Mucosa of rectum (tissue), 2 donors: ENCODE results near the gene NUDT16.
"Not testable (repeated sequence)": the region's sequence is repeated elsewhere in the genome, so short reads cannot be mapped to it uniquely, and the experiment has no call there.

ENCODE experiments used
- H3K27ac ChIP-seq, 2 donors: one replicate each; pipeline ENCODE4 v1.7.0; 2013; ENCODE audit warnings: inconsistent platforms in 2 of 2, low read depth in 2 of 2, low read length in 2 of 2
- H3K27me3 ChIP-seq, 2 donors: one replicate each; pipeline ENCODE4 v1.7.0; 2013; ENCODE audit warnings: low read length in 2 of 2; ENCODE audit not compliant: control insufficient read depth in 2 of 2, insufficient read depth in 2 of 2
- H3K36me3 ChIP-seq, 2 donors: one replicate each; pipeline ENCODE4 v1.7.0; 2013; ENCODE audit warnings: low read length in 2 of 2; ENCODE audit not compliant: control insufficient read depth in 2 of 2, insufficient read depth in 2 of 2
- H3K4me1 ChIP-seq, 2 donors: one replicate each; pipeline ENCODE4 v1.7.0; 2013; ENCODE audit warnings: low read length in 2 of 2, mild to moderate bottlenecking in 1 of 2; ENCODE audit not compliant: control insufficient read depth in 2 of 2, insufficient read depth in 2 of 2
- H3K4me3 ChIP-seq, 2 donors: one replicate each; pipeline ENCODE4 v1.7.0; 2013; ENCODE audit warnings: low read length in 2 of 2
- H3K9ac ChIP-seq, 2 donors: one replicate each; pipeline ENCODE4 v1.7.0; 2013; ENCODE audit warnings: low read length in 2 of 2, low read depth in 1 of 2, mild to moderate bottlenecking in 1 of 2
- H3K9me3 ChIP-seq, 2 donors: one replicate each; pipeline ENCODE4 v1.7.0; 2013; ENCODE audit warnings: low read length in 2 of 2; ENCODE audit not compliant: control insufficient read depth in 2 of 2
- donor health status: healthy.
- donor health status: Normal muscosa, but diverticular disease.

Gene NUDT16

GRCh38 chr3:131380821-131381444 lies 641 bp upstream of the NUDT16 start:
- not testable (repeated sequence) for H3K9me3 ChIP-seq, H3K27me3 ChIP-seq
- Histone ChIP-seq H3K4me1 (peaks cover 22 to 26% of the 10 kb centered on the region in 2 donors), H3K9ac (peak overlapping the region; percentile 84 to 91), H3K4me3 (peak overlapping the region; percentile 88 to 93), H3K27ac (peak overlapping the region; percentile 94 to 98), H3K36me3 (peaks cover 5 to 12% of the 10 kb centered on the region in 2 donors)

GRCh38 chr3:131386429-131387165 lies 5.0 kb downstream of the NUDT16 start:
- H3K4me1 ChIP-seq = peaks cover 40 to 41% of the 10 kb centered on the region in 2 donors

GRCh38 chr3:131387796-131388489 lies 6.4 kb downstream of the NUDT16 start:
- Histone ChIP-seq H3K4me3 (no peak overlapping the region), H3K27ac (peak overlapping the region; percentile 77 to 85), H3K36me3 (peaks cover 5 to 12% of the 10 kb centered on the region in 2 donors), H3K9ac (no peak overlapping the region), H3K9me3 (no peaks in the 10 kb centered on the region), H3K4me1 (peaks cover 31 to 32% of the 10 kb centered on the region in 2 donors), H3K27me3 (no peaks in the 10 kb centered on the region)

More at GRCh38 chr3:131386429-131387165, 5.0 kb downstream of the NUDT16 start:
- Histone ChIP-seq H3K9me3 (no peaks in the 10 kb centered on the region), H3K27me3 (no peaks in the 10 kb centered on the region), H3K9ac (peak overlapping the region in 1 of 2 donors; percentile 55), H3K27ac (peak overlapping the region; percentile 77 to 85), H3K36me3 (peaks cover 5 to 12% of the 10 kb centered on the region in 2 donors), H3K4me3 (peak overlapping the region; percentile 26 to 42)

- Histone ChIP-seq H3K9ac (no peak overlapping the region), H3K27me3 (no peaks in the 10 kb centered on the region), H3K4me3 (no peak overlapping the region), H3K27ac (no peak overlapping the region), H3K36me3 (peaks cover 3 to 9% of the 10 kb centered on the region in 2 donors), H3K4me1 (peaks cover 30 to 31% of the 10 kb centered on the region in 2 donors), H3K9me3 (no peaks in the 10 kb centered on the region)
Measured at GRCh38 chr3:131388490-131388799, 6.9 kb downstream of the NUDT16 start.

GRCh38 chr3:131390331-131390730 lies 8.8 kb downstream of the NUDT16 start:
- Histone ChIP-seq H3K27me3 (no peaks in the 10 kb centered on the region), H3K36me3 (no peaks in the 10 kb centered on the region), H3K4me1 (peaks cover 23 to 24% of the 10 kb centered on the region in 2 donors), H3K27ac (no peak overlapping the region), H3K4me3 (no peak overlapping the region), H3K9ac (no peak overlapping the region), H3K9me3 (no peaks in the 10 kb centered on the region)

- H3K27ac ChIP-seq = no peak overlapping the region
- H3K27me3 ChIP-seq = no peaks in the 10 kb centered on the region
- H3K9me3 ChIP-seq = no peaks in the 10 kb centered on the region
- H3K4me3 ChIP-seq = no peak overlapping the region
- no peaks in the 10 kb centered on the region for H3K36me3 ChIP-seq
- no peak overlapping the region for H3K9ac ChIP-seq
- no peaks in the 10 kb centered on the region for H3K4me1 ChIP-seq
Measured at GRCh38 chr3:131393051-131393450, 11.5 kb downstream of the NUDT16 start.

GRCh38 chr3:131393868-131394267 lies 12.3 kb downstream of the NUDT16 start:
- Histone ChIP-seq H3K4me3 (no peak overlapping the region), H3K9ac (no peak overlapping the region), H3K9me3 (no peaks in the 10 kb centered on the region), H3K27me3 (no peaks in the 10 kb centered on the region), H3K36me3 (no peaks in the 10 kb centered on the region), H3K4me1 (no peaks in the 10 kb centered on the region), H3K27ac (no peak overlapping the region)

- Histone ChIP-seq H3K36me3 (no peaks in the 10 kb centered on the region), H3K27ac (no peak overlapping the region), H3K9ac (no peak overlapping the region), H3K9me3 (no peaks in the 10 kb centered on the region), H3K4me1 (no peaks in the 10 kb centered on the region), H3K4me3 (no peak overlapping the region), H3K27me3 (no peaks in the 10 kb centered on the region)
Measured at GRCh38 chr3:131394400-131394799, 12.8 kb downstream of the NUDT16 start.

- Histone ChIP-seq H3K4me1 (no peaks in the 10 kb centered on the region), H3K27ac (no peak overlapping the region)
Measured at GRCh38 chr3:131396170-131396569, 14.6 kb downstream of the NUDT16 start.

GRCh38 chr3:131397889-131398288 lies 16.3 kb downstream of the NUDT16 start:
- Histone ChIP-seq H3K4me1 (no peaks in the 10 kb centered on the region), H3K27me3 (no peaks in the 10 kb centered on the region), H3K9ac (no peak overlapping the region), H3K4me3 (no peak overlapping the region), H3K9me3 (no peaks in the 10 kb centered on the region), H3K27ac (no peak overlapping the region), H3K36me3 (no peaks in the 10 kb centered on the region)

More at GRCh38 chr3:131396170-131396569, 14.6 kb downstream of the NUDT16 start:
- Histone ChIP-seq H3K9ac (no peak overlapping the region), H3K9me3 (no peaks in the 10 kb centered on the region), H3K36me3 (no peaks in the 10 kb centered on the region), H3K4me3 (no peak overlapping the region), H3K27me3 (no peaks in the 10 kb centered on the region)
